OCI-LY7 (cell line): ENCODE results near the gene CABYR. TPM values are rescaled to one million over a fixed set of nuclear protein-coding genes. Genes with fewer than 3 reads are reported as not detected.

Experiments used
- Bru-seq: library from RNA; stranded (reverse); fragments of 400-500 nt; gene quantifications from one replicate; lab custom pipeline; 2021; lab: Mats Ljungman, UMichigan
- BruChase-seq, 2 experiments: library from RNA; stranded (reverse); fragments of 400-500 nt; gene quantifications; one replicate each; lab custom pipeline; 2021; lab: Mats Ljungman, UMichigan
- BruUV-seq: library from RNA; stranded (reverse); fragments of 400-500 nt; replicated peaks from 2 replicates; lab custom pipeline; 2021; lab: Mats Ljungman, UMichigan
- CTCF ChIA-PET: fragments of 300-600 bp; sonication (Branson Sonifier 250); formaldehyde crosslinking; loops from one replicate; lab custom pipeline; 2022; ENCODE audit warnings: antibody characterized with exemption; ENCODE audit not compliant: unreplicated experiment; lab: Charles Lee
- POLR2A ChIA-PET: fragments of 300-600 bp; sonication (Branson Sonifier 250); formaldehyde crosslinking; loops from one replicate; lab custom pipeline; 2022; ENCODE audit warnings: antibody characterized with exemption; lab: Charles Lee
- DNase-seq: peaks from one replicate; pipeline ENCODE4 v3.0.0-alpha.2; 2015; ENCODE audit warnings: low spot score
- H2AFZ ChIP-seq: fragments of 200-600 bp; sonication (generic), shearing (Covaris generic); 2 replicates; pipeline ENCODE4 v1.6.1; 2014; ENCODE audit warnings: mild to moderate bottlenecking, antibody characterized with exemption, low read length, moderate library complexity
- H3K27ac ChIP-seq: fragments of 200-600 bp; sonication (generic); 2 replicates; pipeline ENCODE4 v1.5.1; 2014; ENCODE audit warnings: mixed run types, low read depth, mild to moderate bottlenecking, moderate library complexity, low read length, inconsistent platforms; ENCODE audit not compliant: poor library complexity, severe bottlenecking
- H3K36me3 ChIP-seq: fragments of 200-600 bp; sonication (generic); 2 replicates; pipeline ENCODE4 v1.6.1; 2014; ENCODE audit warnings: mild to moderate bottlenecking, antibody characterized with exemption, low read length, moderate library complexity, mixed read lengths; ENCODE audit not compliant: insufficient read depth
- H3K4me1 ChIP-seq: fragments of 200-600 bp; sonication (generic); 2 replicates; pipeline ENCODE4 v1.5.1; 2014; ENCODE audit warnings: mild to moderate bottlenecking, low read length; ENCODE audit not compliant: insufficient read depth, poor library complexity, severe bottlenecking
- H3K4me2 ChIP-seq: fragments of 200-600 bp; sonication (generic); 2 replicates; pipeline ENCODE4 v1.6.1; 2014; ENCODE audit warnings: mild to moderate bottlenecking, low read length
- H3K4me3 ChIP-seq: fragments of 200-600 bp; sonication (generic); 2 replicates; pipeline ENCODE4 v1.5.1; 2014; ENCODE audit warnings: mild to moderate bottlenecking, low read depth, low read length; ENCODE audit not compliant: poor library complexity, severe bottlenecking
- H3K79me2 ChIP-seq: fragments of 200-600 bp; sonication (generic); 2 replicates; pipeline ENCODE4 v1.6.1; 2016; ENCODE audit warnings: low read depth, mild to moderate bottlenecking, low read length, moderate library complexity, mixed read lengths; ENCODE audit not compliant: insufficient read depth
- H3K9me2 ChIP-seq: fragments of 200-600 bp; sonication (generic); 2 replicates; pipeline ENCODE4 v1.6.1; 2016; ENCODE audit warnings: mild to moderate bottlenecking, low read length, mixed read lengths; ENCODE audit not compliant: insufficient read depth
- H3K9me3 ChIP-seq: fragments of 200-600 bp; sonication (generic); 2 replicates; pipeline ENCODE4 v1.6.1; 2014; ENCODE audit warnings: mild to moderate bottlenecking, mixed run types, low read length, mixed read lengths
- H4K20me1 ChIP-seq: fragments of 200-600 bp; sonication (generic); 2 replicates; pipeline ENCODE4 v1.6.1; 2014; ENCODE audit warnings: mild to moderate bottlenecking, antibody characterized with exemption, low read length, moderate library complexity, mixed read lengths; ENCODE audit not compliant: insufficient read depth
- CTCF ChIP-seq: fragments of 200-600 bp; sonication (generic); conservative IDR thresholded peaks from 2 replicates; pipeline ENCODE4 v1.5.1; 2014; ENCODE audit warnings: mild to moderate bottlenecking, antibody characterized with exemption, low read length, moderate library complexity, mixed read lengths
- EZH2phosphoT487 ChIP-seq: fragments of 200-600 bp; sonication (generic); IDR thresholded peaks from 2 replicates; pipeline ENCODE4 v1.6.1; 2018; ENCODE audit warnings: low read depth, borderline replicate concordance, mild to moderate bottlenecking, mixed run types, antibody characterized with exemption, low read length, moderate library complexity, mixed read lengths
- intact Hi-C: fragments of 100-400 bp; cut with micrococcal nuclease; formaldehyde crosslinking; loops from one replicate; pipeline ENCODE4 v1.10.0; 2022; ENCODE audit not compliant: unreplicated experiment
- long read RNA-seq: library from polyadenylated mRNA; stranded (forward); transcript quantifications from one replicate; pipeline ENCODE4 v2.0.0, GENCODE V29; 2022
- total RNA-seq, 2 experiments: library from RNA; depleted of rRNA in 1 of 2; stranded (reverse); fragments of >200 nt in 1 of 2; shearing (Covaris generic) in 1 of 2; gene quantifications; 2 replicates each; pipeline ENCODE4 v1.2.3, GENCODE V29; 2014 to 2022

Gene CABYR
- not detected in 2 replicates for total RNA-seq (2014; rRNA removed; shearing (Covaris generic))
- not detected in 2 replicates for total RNA-seq (2022)
- Bru-seq, nascent RNA: percentile 22 among the genes with signal in this experiment
- percentile 32 among the genes with signal in this experiment for BruChase-seq, experiment 1, labeled RNA remaining after a 6-hour chase
- percentile 32 among the genes with signal in this experiment for BruChase-seq, experiment 2, labeled RNA remaining after a 2-hour chase
- long read RNA-seq: 0 reads

- peak within 1 kb of the TSS; percentile 14 for H3K4me3 ChIP-seq
- H2AFZ ChIP-seq: peak within 1 kb of the TSS; percentile 48; the same call in 1 of the 2 replicates
- peak; percentile 6 for DNase-seq
- peaks cover 4% of the 10 kb centered on the region for H3K4me1 ChIP-seq
- ChIA-PET CTCF (no interaction called here), POLR2A (interaction anchor here (0.5 to 0.7 kb wide), 3 partner anchors 15 to 559 kb away, joined by 3 to 5 read pairs (median 3); no protein-coding TSS in a partner anchor)
- H3K36me3 ChIP-seq: no peaks in the 10 kb centered on the region
- H3K4me2 ChIP-seq: peak within 1 kb of the TSS; percentile 33; the same call in 1 of the 2 replicates
- H3K9me3 ChIP-seq: no peaks in the 10 kb centered on the region
- no peaks in the 10 kb centered on the region for H3K9me2 ChIP-seq
- H3K27ac ChIP-seq: no peak within 1 kb of the TSS
- no peaks in the 10 kb centered on the region for H4K20me1 ChIP-seq
- intact Hi-C loops: no loop called here
- no TSS peak for BruUV-seq
- no peak for TF ChIP-seq EZH2phosphoT487
- TF ChIP-seq CTCF: no peak
- no peaks in the 10 kb centered on the region for H3K79me2 ChIP-seq
These were observed at the start of gene CABYR for GRCh38 chr18:24138789-24139616. TSS of gene CABYR (plus strand) at chr18:24139062. CDS start at chr18:24143115, 4,053 bp downstream.

- BruUV-seq: no TSS peak
- Histone ChIP-seq H3K4me1 (peaks cover 3% of the 10 kb centered on the region), H3K9me2 (no peaks in the 10 kb centered on the region), H3K4me2 (no peak overlapping the region), H2AFZ (no peak overlapping the region), H3K27ac (no peak overlapping the region), H4K20me1 (no peaks in the 10 kb centered on the region), H3K36me3 (peaks cover 30% of the 10 kb centered on the region), H3K4me3 (no peak overlapping the region), H3K9me3 (no peaks in the 10 kb centered on the region), H3K79me2 (no peaks in the 10 kb centered on the region)
- intact Hi-C loops: no loop called here
- POLR2A ChIA-PET: interaction anchor here (0.5 kb wide), 1 partner anchor 330 kb away, joined by 3 read pairs; no protein-coding TSS in a partner anchor
- CTCF ChIA-PET: no interaction called here
- no peak for TF ChIP-seq EZH2phosphoT487
- no peak for TF ChIP-seq CTCF
- DNase-seq: no peak
These were observed 49.8 kb upstream of the CABYR start for GRCh38 chr18:24089076-24089475.
